AG10803 (cell line): ENCODE results near the gene MRPL22.
"Not testable (repeated sequence)": the region's sequence is repeated elsewhere in the genome, so short reads cannot be mapped to it uniquely, and the experiment has no call there.

Source experiments
- DNase-seq: peaks from one replicate; pipeline ENCODE4 v3.0.0; 2010; ENCODE audit warnings: low read depth
- H3K4me3 ChIP-seq: 2 replicates; pipeline ENCODE4 v1.5.1; 2011; ENCODE audit warnings: mild to moderate bottlenecking, low read length, control low read depth
- TF ChIP-seq, protein P1 (sequence below): conservative IDR thresholded peaks from 2 replicates; pipeline ENCODE4 v1.5.1; 2011; ENCODE audit warnings: mild to moderate bottlenecking, low read length, control low read depth, inconsistent platforms

The MRPL22 gene

DNA sequence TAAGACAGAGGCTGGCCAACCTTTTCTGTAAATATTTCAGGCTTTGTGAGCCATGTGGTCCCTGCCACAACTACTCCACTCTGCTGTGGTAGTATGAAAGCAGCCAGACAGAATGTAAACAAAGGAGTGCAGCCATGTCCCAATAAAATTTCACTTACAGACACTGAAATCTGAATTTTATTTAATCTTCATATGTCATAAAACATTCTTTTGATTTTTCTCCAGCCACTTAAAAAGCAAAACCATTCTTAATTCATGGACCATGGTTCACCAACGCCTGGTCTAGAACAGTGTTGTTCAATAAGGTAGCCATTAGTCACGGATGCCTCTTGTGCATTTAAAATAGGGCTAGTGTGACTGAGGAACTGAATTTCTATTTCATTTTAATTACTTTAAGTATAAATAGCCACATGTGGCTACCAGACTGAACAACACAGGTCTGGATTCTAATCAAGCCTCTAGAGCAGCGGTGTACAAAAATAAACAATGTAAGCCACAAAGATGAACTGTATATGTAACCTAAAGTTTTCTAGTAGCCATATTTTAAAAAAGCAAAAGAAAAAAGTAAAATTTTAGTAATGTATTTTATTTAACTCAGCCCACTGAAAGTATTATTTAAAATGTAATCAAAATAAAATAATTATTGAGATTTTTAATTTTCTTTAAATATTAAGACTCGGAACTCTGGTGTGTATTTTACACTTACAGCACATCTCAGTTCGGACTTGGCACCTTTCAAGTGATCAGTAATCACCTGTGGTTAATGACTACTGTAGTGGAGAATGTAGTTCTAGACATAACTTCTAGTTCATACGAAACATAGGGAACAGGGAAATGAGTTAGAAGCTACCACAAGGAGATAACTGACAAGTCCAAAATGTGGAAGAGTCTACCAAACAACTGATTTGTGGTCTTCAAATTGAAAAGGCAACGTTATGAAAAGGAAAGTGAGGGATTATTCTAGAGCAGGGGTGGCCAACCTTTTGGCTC lies 17.1 kb upstream of the MRPL22 start:
- peak; percentile 89 for DNase-seq
- H3K4me3 ChIP-seq = no peak overlapping the region
- TF ChIP-seq, protein P1, sequence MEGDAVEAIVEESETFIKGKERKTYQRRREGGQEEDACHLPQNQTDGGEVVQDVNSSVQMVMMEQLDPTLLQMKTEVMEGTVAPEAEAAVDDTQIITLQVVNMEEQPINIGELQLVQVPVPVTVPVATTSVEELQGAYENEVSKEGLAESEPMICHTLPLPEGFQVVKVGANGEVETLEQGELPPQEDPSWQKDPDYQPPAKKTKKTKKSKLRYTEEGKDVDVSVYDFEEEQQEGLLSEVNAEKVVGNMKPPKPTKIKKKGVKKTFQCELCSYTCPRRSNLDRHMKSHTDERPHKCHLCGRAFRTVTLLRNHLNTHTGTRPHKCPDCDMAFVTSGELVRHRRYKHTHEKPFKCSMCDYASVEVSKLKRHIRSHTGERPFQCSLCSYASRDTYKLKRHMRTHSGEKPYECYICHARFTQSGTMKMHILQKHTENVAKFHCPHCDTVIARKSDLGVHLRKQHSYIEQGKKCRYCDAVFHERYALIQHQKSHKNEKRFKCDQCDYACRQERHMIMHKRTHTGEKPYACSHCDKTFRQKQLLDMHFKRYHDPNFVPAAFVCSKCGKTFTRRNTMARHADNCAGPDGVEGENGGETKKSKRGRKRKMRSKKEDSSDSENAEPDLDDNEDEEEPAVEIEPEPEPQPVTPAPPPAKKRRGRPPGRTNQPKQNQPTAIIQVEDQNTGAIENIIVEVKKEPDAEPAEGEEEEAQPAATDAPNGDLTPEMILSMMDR = no peak

DNA sequence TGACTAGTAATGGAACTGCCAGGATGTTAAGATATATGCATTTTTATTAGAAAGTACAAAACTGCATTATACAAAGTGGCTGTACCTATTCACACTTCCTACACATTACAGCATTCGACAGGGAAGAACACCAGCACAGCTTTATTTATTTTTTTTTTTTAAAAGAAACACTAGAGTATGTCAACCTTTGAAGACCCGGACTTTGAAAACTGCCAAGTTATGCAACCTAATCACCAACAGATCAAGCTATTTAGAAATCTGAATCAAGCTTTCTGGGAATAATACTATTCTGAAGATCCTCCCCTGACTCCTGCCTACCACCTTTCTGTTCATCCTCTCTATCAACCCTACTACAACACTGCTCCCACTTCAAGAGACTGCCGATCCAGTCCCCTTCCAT lies 7.3 kb upstream of the MRPL22 start:
- TF ChIP-seq, protein P1 = no peak
- no peak for DNase-seq
- no peak overlapping the region for H3K4me3 ChIP-seq

DNA sequence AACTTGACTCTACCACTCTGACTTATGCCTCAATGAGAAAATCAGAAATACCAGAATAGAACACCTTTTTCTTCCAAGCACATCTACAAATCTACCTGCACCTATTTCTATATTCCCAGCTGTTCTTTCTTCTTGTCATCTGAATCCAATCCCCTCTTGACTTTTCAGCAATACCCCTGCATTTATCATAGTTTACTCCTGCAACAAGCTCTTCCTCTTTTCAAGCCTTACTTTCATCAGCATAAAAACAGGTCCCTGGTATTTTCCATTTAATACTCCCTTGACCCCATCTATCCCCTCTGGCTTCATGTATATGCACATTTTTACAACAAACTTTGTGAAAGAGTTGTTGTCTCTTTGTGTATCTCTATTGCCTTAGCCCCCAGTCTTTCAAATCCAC lies 6.0 kb upstream of the MRPL22 start:
- TF ChIP-seq, protein P1 = no peak
- DNase-seq = no peak
- no peak overlapping the region for H3K4me3 ChIP-seq

DNA sequence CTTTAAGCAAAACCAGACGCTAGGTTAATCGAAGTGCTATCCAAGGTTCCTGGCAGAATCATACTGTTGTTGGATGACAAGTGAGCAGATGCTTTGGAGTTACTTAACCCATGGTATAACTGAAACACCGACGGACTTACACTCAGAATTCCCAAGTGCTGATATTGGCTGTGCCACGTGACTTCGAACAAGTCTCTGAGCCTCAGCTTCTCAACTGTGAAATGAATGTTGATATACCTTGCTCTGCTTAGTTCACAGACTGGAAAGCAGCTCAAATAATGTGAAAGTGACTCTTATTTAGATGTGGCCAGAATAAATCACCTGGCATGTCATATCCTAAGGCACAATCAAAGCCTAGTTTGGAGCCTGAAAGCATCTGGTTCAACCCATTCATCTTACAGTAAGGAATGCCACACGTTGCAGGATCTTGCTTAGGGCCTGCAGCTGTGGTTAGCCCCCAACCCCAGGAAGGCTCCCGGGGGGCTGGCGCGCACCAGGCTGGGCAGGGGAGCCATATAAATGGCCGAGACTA lies 3.6 kb upstream of the MRPL22 start:
- peak; percentile 8 for DNase-seq
- TF ChIP-seq, protein P1 = no peak
- peak overlapping the region; percentile 90 for H3K4me3 ChIP-seq

DNA sequence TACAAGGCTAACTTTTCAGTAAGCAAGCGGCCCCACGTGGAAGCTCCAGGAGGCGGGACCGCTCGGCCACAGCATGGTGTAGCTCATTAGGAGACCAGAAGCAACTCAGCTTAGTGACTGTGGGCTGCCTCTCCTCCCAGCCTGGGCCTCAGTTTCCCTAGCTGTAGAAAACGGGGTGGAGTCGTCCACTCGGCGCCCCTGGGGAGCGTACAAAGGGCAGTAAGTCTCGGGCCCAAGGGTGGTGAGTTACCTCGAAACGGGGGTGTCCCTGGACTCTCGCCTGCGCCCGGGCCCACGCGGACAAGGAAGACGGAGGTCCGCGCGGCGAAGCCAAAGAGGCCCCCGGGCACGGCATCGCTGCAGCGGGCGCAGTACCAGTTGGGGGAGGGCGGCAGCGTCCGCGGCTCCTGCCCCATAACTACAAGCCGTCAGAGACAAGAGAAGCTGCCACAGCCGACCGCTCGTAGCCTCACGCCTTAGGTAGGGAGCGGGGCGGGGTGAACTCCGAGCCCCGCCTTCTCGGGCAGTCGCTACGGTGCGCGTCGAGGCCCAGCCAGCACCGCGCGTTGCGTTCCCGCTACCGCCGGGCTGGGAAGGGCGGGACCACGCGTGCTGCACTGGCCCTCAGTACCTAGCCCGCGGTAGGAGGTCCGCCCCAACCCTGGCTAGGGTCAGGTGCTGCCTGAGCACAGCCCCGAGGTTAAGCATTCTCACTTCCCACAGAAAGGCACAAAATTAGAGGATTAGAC lies 3.0 kb upstream of the MRPL22 start, which contains the start of gene GEMIN5:
Gene GEMIN5, minus strand, starts transcription at position 494 of the 749 bp plus-strand sequence. Its CDS starts 78 bp downstream, at position 416.
- TF ChIP-seq, protein P1 = no peak
- peak within 1 kb of the TSS; percentile 90 for H3K4me3 ChIP-seq
- peak; percentile 77 for DNase-seq

DNA sequence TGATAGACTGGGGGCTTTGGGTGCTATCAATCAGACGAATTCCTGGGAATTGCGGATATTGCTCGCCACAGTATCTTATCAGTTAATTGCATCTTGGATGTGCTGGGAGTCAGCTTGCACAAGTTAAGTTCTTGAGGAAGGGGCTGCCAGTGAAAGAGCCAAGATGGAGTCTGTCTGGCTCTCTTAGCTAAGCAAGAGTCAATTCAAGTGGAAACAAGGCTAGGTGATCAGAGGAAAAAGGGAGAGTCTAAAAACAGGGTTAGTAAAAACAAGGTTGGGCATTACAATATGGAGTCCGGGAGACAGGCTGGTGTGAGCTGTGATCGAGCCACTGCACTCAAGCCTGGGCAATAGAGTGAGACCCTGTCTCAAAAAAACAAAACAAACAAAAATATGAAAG lies 1.5 kb upstream of the MRPL22 start:
- not testable (repeated sequence) for H3K4me3 ChIP-seq, DNase-seq

DNA sequence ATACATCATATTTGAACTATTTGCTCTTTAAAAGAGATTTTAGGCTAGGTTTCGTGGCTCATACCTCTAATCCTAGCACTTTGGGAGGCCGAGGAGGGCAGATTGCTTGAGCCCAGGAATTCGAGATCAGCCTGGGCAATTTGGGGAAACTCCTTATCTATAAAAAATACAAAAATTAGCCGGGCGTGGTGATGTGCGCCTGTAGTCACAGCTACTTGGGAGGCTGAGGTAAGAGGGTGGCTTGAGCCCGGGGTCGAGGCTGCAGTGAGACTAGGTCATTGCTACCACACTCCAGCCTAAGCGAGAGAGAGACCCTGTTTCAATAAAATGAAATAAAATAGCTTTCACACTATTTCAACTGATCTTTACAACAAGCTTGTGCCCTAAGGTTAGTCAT lies 500 bp upstream of the MRPL22 start:
- TF ChIP-seq, protein P1 = no peak
- no peak for DNase-seq
- H3K4me3 ChIP-seq = peak overlapping the region; percentile 78
